Fibroblast of lung (primary cell): Measurements from ENCODE around the gene MYRF.

ENCODE experiments used
- CTCF ChIP-seq, 2 donors: IDR thresholded peaks in 1 of 2; conservative IDR thresholded peaks in 1 of 2; 1 replicate in 1 of 2; 2 replicates in 1 of 2; pipeline ENCODE4 v1.5.1; 2011 to 2012; ENCODE audit warnings: low read length in 2 of 2, control low read depth in 1 of 2, inconsistent platforms in 1 of 2, low read depth in 1 of 2, mild to moderate bottlenecking in 1 of 2
- EZH2 ChIP-seq: IDR thresholded peaks from 2 replicates; pipeline ENCODE4 v1.5.1; 2012; ENCODE audit warnings: low read length, control low read depth, mild to moderate bottlenecking; ENCODE audit errors: missing control alignments

GRCh38 chr11:61712314-61712713, 40.1 kb upstream of the MYRF start:
- no peak for TF ChIP-seq CTCF (conservative IDR thresholded peaks at IDR 0.05 in 1 of 2, IDR thresholded peaks at IDR 0.05 in 1 of 2; ENCODE audit: low read depth in 1 of 2, low read length in 2 of 2)
- TF ChIP-seq EZH2, result no peak
